B cell (primary cell): Measurements from ENCODE around the gene HMX2.

Source experiments
- CTCF ChIP-seq: fragments of 200-600 bp; IDR thresholded peaks from one replicate; pipeline ENCODE4 v1.8.0; 2022; ENCODE audit warnings: antibody characterized with exemption, mild to moderate bottlenecking
- EZH2 ChIP-seq: IDR thresholded peaks from 2 replicates; pipeline ENCODE4 v1.6.1; 2012; ENCODE audit warnings: borderline replicate concordance, low read depth, mild to moderate bottlenecking, moderate library complexity, low read length; ENCODE audit not compliant: insufficient read depth, poor library complexity, severe bottlenecking

GRCh38 chr10:123136221-123136805, 11.6 kb upstream of the HMX2 start:
- TF ChIP-seq CTCF (no peak), EZH2 (no peak)
